ENCODE data around the gene ZNF140. TPM values are rescaled to one million over a fixed set of nuclear protein-coding genes. Genes with fewer than 3 reads are reported as not detected.

The ZNF140 gene
- total and polyA plus RNA-seq, 4 donors = 11.4 to 57.7 (median 14.2) TPM

- peaks cover 14 to 78% (median 55%) of the 10 kb centered on the region in 4 donors for H3K36me3 ChIP-seq (ENCODE audit: control insufficient read depth in 4 of 4, insufficient read depth in 4 of 4, low read length in 4 of 4)
- H3K4me1 ChIP-seq (ENCODE audit: control insufficient read depth in 5 of 5, insufficient read depth in 5 of 5, low read length in 5 of 5) = no peaks in the 10 kb centered on the region
- H3K27me3 ChIP-seq (ENCODE audit: control insufficient read depth in 3 of 3, insufficient read depth in 3 of 3, low read length in 2 of 3) = no peaks in the 10 kb centered on the region
- TF ChIP-seq, protein P1, sequence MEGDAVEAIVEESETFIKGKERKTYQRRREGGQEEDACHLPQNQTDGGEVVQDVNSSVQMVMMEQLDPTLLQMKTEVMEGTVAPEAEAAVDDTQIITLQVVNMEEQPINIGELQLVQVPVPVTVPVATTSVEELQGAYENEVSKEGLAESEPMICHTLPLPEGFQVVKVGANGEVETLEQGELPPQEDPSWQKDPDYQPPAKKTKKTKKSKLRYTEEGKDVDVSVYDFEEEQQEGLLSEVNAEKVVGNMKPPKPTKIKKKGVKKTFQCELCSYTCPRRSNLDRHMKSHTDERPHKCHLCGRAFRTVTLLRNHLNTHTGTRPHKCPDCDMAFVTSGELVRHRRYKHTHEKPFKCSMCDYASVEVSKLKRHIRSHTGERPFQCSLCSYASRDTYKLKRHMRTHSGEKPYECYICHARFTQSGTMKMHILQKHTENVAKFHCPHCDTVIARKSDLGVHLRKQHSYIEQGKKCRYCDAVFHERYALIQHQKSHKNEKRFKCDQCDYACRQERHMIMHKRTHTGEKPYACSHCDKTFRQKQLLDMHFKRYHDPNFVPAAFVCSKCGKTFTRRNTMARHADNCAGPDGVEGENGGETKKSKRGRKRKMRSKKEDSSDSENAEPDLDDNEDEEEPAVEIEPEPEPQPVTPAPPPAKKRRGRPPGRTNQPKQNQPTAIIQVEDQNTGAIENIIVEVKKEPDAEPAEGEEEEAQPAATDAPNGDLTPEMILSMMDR (IDR thresholded peaks at IDR 0.05; ENCODE audit: control extremely low read depth, extremely low read depth) = no peak
- 95 to 97% methylated on average over 5 of the region's 5 CpGs for WGBS, 2 donors
- ATAC-seq (ENCODE audit: insufficient read depth, low FRiP score) (no peak), DNase-seq (no peak)
- no peak overlapping the region for H3K9ac ChIP-seq (ENCODE audit: insufficient read depth in 1 of 2, low read length in 2 of 2)
- H3K27ac ChIP-seq (ENCODE audit: low read depth in 1 of 2, low read length in 1 of 2) = no peak overlapping the region
- H3K9me3 ChIP-seq (ENCODE audit: control insufficient read depth in 4 of 4, insufficient read depth in 3 of 4, low read length in 3 of 4) = peaks cover 21 to 77% (median 70%) of the 10 kb centered on the region in 4 donors
- no peak overlapping the region for H3K4me3 ChIP-seq
Observed at GRCh38 chr12:133106253-133106652, 25.5 kb downstream of the ZNF140 start.

- H3K36me3 ChIP-seq (ENCODE audit: control insufficient read depth in 4 of 4, insufficient read depth in 4 of 4, low read length in 4 of 4) = peaks cover 14 to 70% (median 47%) of the 10 kb centered on the region in 4 donors
- no peaks in the 10 kb centered on the region for H3K4me1 ChIP-seq (ENCODE audit: control insufficient read depth in 5 of 5, insufficient read depth in 5 of 5, low read length in 5 of 5)
- H3K4me3 ChIP-seq = no peak overlapping the region
- peaks cover 18 to 71% (median 64%) of the 10 kb centered on the region in 4 donors for H3K9me3 ChIP-seq (ENCODE audit: control insufficient read depth in 4 of 4, insufficient read depth in 3 of 4, low read length in 3 of 4)
- H3K9ac ChIP-seq (ENCODE audit: insufficient read depth in 1 of 2, low read length in 2 of 2) = no peak overlapping the region
- TF ChIP-seq, protein P1 (IDR thresholded peaks at IDR 0.05; ENCODE audit: control extremely low read depth, extremely low read depth) = no peak
- DNase-seq (no peak), ATAC-seq (ENCODE audit: insufficient read depth, low FRiP score) (no peak)
- WGBS, 2 donors = 98 to 100% methylated on average over 1 of the region's 1 CpG
- no peak overlapping the region for H3K27ac ChIP-seq (ENCODE audit: low read depth in 1 of 2, low read length in 1 of 2)
- H3K27me3 ChIP-seq (ENCODE audit: control insufficient read depth in 3 of 3, insufficient read depth in 3 of 3, low read length in 2 of 3) = no peaks in the 10 kb centered on the region
Observed at GRCh38 chr12:133107121-133107520, 26.4 kb downstream of the ZNF140 start.

- TF ChIP-seq, protein P1 (IDR thresholded peaks at IDR 0.05; ENCODE audit: control extremely low read depth, extremely low read depth) = no peak
- Histone ChIP-seq H3K27ac (ENCODE audit: low read depth in 1 of 2, low read length in 1 of 2) (no peak overlapping the region), H3K4me3 (no peak overlapping the region), H3K27me3 (ENCODE audit: control insufficient read depth in 3 of 3, insufficient read depth in 3 of 3, low read length in 2 of 3) (no peaks in the 10 kb centered on the region), H3K36me3 (ENCODE audit: control insufficient read depth in 4 of 4, insufficient read depth in 4 of 4, low read length in 4 of 4) (peaks cover 13 to 61% (median 41%) of the 10 kb centered on the region in 4 donors), H3K9me3 (ENCODE audit: control insufficient read depth in 4 of 4, insufficient read depth in 3 of 4, low read length in 3 of 4) (peaks cover 21 to 73% (median 58%) of the 10 kb centered on the region in 4 donors), H3K4me1 (ENCODE audit: control insufficient read depth in 5 of 5, insufficient read depth in 5 of 5, low read length in 5 of 5) (no peaks in the 10 kb centered on the region), H3K9ac (ENCODE audit: insufficient read depth in 1 of 2, low read length in 2 of 2) (no peak overlapping the region)
- ATAC-seq (ENCODE audit: insufficient read depth, low FRiP score) = no peak
- DNase-seq = no peak
- WGBS, 2 donors = 99 to 100% methylated on average over 2 of the region's 2 CpGs
Observed at GRCh38 chr12:133108150-133108549, 27.4 kb downstream of the ZNF140 start.
